HTR-8/SVneo (cell line): ENCODE data around the gene PRKRIP1.
"Not testable (repeated sequence)": the region's sequence is repeated elsewhere in the genome, so short reads cannot be mapped to it uniquely, and the experiment has no call there.

Experiments
- DNase-seq: peaks from one replicate; pipeline ENCODE4 v3.0.0; 2011; ENCODE audit warnings: low spot score, mixed read lengths; ENCODE audit not compliant: insufficient read length
- FAIRE-seq: peaks from 2 replicates; lab custom pipeline; 2011; peaks lifted over from hg19 to GRCh38; lab: Jason Lieb, UNC

PRKRIP1 gene

DNA sequence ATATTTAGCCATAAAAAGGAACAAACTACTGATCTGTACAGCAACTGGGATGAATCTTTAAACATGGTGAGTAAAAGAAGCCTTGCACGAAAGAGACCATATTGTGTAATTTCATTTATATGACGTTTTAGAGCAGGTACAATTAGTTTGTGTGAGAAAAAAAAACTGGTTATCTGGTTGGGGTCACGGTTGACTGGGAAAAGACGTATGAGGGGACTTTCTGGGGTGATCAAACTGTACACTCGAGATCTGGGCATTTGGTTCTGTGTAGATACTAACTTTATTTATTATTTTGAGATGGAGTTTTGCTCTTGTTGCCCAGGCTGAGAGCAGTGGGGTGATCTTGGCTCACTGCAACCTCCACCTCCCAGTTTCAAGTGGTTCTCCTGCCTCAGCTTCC lies 4.2 kb downstream of the PRKRIP1 start:
- no peak for DNase-seq
- FAIRE-seq, result no peak

DNA sequence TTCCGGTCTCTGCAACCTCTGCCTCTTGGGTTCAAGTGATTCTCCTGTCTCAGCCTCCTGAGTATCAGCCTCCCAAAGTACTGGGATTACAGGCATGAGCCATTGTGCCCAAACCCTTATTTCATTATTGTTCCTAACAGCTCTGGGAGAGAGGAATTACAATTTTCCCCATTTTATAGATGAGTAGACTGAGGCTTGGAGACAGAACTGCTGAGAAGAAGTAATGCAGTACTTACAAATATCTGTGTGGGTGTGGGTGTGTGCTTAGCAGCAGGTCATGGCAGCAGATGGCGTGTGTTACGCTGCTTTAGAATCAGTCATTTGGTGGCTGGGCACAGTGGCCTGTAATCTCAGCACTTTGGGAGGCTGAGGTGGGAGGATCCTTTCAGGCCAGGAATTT lies 7.4 kb downstream of the PRKRIP1 start:
- FAIRE-seq (no peak), DNase-seq (no peak)

DNA sequence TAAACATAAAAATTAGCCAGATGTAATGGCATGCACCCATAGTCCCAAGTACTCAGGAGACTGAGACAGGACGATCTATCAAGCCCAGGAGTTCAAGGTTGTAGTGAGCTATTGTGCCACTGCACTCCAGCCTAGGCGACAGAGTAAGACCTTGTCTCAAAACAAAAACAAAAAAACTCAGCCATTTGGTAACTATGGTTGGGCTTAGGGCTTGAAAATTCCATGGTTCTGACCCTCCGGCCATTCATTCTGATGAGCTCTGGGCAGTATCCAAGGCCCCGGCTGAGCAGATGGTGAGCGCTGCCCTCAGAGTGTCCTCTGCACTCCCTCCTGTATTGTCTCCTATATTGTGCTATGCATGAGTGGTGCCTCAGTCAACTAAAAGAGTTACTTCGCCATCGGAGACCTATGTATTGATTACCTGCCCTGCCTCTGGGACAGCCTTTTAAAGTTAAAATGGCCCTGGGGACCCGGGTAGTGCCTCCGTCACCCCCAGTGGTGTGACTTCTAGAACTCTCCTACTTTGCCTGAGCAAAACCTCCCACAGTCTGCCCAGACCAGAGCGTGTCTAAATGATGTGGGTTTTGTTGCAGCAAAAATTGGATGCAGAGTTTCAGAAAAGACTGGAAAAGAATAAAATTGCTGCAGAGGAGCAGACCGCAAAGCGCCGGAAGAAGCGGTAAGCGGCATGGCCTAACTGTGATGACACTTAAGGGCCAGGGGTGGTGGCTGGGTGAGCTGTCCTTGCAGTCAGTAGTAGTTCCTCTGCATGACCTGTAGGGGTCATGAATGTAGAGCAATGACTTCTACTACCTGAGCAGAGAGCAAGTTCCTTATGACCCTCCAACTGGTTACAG lies 8.1 kb downstream of the PRKRIP1 start:
- DNase-seq (peak; percentile 64), FAIRE-seq (no peak)

DNA sequence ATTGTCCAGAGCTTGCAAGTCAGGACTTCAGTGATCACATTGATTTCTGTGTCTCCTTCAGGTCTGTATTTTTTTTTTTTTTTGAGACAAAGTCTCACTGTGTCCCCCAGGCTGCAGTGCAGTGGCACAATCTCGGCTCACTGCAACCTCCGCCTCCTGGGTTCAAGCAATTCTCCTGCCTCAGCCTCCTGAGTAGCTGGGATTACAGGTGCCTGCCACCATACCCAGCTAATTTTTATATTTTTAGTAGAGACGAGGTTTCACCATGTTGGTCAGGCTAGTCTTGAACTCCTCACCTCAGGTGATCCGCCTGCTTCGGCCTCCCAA lies 8.7 kb downstream of the PRKRIP1 start:
- FAIRE-seq, DNase-seq: not testable (repeated sequence)

DNA sequence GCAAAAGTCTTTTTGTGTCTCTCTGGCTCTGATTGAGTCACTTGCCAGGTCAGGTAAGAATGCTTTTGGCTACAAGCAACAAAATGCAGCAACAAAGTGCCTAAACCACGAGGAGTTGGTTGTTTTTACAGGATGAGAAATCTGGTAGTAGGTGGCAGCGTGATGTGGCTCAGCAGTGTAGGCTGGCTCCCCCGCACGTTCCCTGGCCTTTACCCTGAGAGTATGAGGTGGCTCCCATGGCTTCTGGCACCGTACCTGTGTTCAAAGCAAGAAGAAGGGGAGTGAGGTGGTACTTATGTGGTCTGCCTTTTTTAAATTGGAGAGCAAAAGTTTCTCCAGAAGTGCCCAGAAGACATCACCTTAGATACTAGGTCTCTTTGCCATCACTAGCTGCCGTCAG lies 11.7 kb downstream of the PRKRIP1 start:
- DNase-seq (no peak), FAIRE-seq (no peak)

DNA sequence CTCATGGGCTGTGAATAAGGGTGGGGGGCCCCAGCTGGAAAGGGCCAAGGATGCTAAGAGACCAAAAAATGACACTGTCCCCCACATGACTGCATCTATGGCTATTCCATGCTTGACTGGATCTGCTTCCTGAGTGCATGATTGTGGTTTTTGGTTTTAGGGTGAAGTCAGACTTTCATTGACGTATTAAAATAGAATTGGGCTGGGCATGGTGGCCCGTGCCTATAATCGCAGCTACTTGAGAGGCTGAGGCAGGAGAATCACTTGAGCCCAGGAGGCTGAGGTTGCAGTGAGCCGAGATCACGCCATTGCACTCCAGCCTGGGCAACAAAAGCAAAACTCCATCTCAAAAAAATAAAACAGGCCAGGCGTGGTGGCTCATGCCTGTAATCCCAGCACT lies 12.4 kb downstream of the PRKRIP1 start:
- DNase-seq, FAIRE-seq: not testable (repeated sequence)

DNA sequence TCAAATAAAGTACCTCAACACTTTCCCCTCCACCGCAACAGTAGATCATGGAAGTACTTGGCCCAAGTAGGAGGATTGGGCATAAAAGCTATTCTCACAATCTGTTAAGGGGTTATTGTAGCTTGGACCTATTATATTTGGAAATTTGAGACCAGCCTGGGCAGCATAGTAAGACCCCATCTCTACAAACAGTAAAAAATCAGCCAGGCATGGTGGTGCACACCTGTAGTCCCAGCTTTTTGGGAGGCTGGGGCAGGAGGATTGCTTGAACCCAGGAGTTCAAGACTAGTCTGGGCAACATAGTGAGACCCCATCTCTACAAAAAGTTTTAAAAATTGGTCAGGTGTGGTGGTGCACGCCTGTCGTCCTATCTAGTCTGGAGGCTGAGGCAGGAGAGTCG lies 13.2 kb downstream of the PRKRIP1 start:
- DNase-seq, result no peak
- FAIRE-seq, result no peak

DNA sequence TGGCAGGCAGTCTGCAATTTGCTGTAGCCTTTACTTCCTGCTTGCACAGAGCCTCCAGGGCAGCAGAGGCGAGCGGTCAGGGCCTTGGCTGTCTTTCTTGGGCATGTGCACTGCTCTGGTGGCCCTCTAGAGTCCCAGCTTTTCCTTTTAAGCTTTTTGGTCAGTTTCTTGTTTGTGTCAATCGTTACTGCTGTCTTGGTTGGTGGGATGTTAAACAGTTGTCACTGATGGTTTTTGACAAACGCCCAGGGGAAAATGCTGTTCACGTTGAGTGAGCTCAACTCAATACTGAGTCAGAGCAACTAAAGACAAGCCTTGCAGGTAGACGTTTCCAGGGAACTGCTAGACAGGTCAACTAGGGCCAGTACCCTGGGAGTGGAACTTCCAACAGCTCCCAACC lies 14.0 kb downstream of the PRKRIP1 start:
- DNase-seq, result no peak
- FAIRE-seq, result no peak

DNA sequence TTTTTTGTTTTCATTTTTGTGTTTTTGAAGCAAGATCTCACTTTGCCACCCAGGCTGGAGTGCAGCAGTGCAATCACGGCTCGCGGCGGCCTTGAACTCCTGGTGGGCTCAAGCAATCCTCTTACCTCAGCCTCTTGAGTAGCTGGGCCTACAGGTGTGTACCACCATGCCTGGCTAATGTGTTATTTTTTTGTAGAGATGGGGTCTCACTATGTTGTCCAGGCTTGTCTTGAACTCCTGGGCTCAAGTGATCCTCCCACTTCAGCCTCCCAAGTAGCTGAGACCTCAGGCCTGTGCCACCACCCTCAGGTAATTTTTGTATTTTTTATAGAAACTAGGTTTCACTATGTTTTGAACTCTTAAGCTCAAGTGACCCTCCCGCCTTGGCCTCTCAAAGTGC lies 14.8 kb downstream of the PRKRIP1 start:
- FAIRE-seq, result no peak

DNA sequence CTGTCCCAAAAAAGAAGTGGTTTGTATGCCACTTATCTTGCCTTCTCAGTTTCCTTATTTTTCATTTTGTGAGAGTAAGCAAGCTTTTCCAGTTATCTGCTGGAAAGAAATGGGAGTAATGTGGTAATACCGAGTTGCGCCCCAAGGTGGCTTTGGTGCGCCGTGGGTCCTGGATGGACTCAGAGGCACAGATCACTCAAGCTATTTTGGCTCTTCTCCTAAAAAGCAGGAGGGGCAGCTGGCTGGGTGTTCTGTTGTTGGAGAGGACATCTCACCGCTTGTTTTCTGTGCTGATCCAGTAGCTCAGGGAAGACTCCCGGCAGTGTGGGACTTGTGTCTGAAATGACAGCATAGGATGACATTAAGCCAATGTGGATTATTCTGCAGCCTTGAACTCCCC lies 16.4 kb downstream of the PRKRIP1 start:
- DNase-seq (peak; percentile 20), FAIRE-seq (no peak)

More for the DNA sequence above, 14.8 kb downstream of the PRKRIP1 start:
- DNase-seq, result no peak

DNA sequence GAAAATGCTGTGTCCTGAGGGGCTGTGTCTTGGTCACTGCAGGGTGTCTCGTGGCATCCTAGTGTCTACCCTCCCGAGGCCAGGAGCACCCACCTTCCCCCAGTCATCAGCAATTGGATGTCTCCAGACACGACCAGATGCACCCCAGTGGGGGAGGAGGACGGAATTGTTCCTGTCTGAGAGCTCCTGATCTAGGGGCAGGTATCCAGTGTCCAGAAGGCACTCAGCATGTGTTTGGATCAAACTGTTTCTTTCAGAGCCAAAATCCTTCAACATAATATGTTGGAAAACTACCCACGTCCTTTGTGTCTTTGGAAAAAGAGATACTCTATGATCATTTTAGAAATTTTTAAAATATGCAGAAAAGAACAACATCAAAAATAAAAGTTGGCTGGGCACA lies 16.9 kb downstream of the PRKRIP1 start:
- DNase-seq (no peak), FAIRE-seq (no peak)

DNA sequence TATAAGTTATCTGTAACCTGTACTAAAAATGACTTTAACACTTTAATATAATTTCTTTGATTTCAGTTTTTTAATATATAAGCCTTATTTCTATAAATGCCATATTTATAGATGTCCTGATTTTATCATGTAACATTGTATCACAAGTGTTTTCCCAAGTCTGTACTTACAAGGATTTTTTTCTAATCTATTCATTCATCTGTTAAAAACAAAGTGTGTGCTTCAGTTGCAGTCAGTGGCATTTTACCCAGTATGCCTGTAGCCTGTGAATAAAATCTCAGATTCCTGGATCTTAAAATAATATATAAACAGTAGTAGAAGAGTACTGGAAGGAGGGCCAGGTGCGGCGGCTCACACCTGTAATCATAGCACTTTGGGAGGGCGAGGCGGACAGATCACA lies 17.4 kb downstream of the PRKRIP1 start:
- FAIRE-seq, result no peak
- no peak for DNase-seq

DNA sequence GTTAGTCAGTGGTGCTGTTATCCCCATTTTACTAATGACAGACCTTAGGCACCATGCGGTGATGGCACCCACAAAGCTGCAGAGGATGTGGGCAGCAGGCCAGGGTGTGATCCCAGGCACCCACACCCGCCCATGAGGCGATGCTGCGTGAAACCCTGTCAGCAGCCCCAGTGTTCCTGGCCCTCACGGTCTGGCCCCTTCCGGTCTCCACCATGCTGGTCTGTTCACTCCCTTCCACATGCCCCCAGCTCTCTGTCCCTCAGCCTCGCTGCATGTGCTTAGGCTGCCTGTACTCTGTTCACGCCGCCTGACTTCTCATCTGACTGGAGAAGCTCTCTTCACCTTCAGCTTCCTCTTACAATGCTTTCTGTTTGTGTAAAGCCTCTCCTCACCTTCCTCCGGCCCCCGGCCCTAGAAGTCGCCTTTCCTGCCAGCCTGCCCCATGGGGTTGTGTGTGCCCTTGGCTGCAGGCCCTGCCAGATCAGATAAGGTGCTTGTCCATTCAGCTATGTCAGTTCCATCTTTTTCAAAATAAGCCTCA lies 19.6 kb downstream of the PRKRIP1 start:
- FAIRE-seq, result no peak
- DNase-seq, result no peak

DNA sequence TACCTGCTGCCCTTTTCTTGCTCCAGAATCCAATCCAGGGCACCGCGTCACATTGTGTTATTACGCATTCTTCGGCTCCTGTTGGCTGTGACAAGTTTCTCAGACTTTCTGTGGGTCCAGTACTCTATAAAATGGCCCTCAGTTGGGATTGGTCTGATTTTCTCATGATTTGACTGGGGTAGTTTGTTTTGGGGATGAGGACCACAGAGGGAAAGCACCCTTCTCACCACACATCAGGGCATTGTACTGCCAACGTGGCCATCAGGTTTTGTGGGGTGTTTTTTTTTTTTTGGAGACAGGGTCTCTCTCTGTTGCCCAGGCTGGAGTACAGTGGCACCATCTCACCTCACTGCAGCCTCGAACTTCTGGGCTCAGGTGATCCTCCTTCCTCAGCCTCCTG lies 20.2 kb downstream of the PRKRIP1 start:
- no peak for FAIRE-seq
- DNase-seq, result no peak

DNA sequence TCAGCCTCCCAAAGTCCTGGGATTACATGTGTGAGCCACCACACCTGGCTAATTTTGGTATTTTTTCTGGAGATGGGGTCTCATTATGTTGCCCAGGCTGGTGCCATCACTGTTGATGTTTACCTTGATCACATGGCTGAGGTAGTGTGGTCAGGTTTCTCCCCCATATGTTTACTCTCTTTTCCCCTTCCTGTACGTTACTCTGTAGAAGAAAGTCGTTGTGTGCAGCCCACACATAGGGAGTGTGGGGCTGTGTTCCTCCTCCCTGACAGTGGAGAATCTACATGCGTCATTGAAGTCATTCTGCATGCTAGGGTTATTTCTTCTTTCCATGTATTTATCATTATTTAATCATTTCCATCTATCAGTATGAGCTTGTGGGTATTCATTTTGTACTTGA lies 20.9 kb downstream of the PRKRIP1 start:
- FAIRE-seq, result no peak
- no peak for DNase-seq

DNA sequence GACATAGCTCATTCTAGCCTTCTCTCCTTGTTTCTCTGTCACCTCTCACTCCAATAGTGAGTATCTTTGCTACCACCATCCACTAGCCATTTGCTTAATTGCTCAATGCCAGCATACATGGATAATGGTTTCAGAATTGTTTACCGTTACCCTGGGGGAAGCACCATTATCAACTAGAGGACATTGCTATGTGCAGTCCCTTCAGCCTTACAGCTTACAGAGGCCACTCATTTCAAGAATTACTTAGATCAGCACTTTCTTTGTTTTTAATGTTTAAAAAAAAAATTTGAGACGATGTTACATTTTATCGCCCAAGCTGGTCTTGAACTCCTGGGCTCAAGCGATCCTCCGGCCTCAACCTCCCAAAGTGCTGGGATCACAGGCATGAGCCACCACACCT lies 22.4 kb downstream of the PRKRIP1 start:
- DNase-seq (no peak), FAIRE-seq (no peak)

DNA sequence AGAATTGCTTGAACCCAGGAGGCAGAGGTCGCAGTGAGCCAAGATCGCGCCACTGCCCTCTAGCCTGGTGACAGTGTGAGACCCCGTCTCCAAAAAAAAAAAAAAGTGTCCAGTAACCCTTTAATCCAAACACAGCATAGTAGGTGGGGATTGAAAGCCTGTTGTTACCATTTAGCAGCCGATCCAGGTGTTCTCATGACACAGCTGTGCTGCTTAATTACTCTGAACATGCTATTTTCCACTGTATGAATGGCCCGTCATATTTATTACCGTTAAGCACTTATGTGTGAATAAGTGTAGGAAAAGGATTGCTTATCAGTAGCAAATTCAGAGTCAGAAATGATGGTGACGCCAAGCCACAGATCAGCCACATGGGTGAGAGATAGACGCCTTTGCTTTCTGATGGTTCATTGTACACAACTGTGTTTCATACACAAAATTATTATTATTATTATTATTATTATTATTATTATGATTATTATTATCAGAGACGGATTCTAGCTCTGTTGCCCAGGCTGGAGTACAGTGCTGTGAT lies 25.6 kb downstream of the PRKRIP1 start:
- DNase-seq (no peak), FAIRE-seq (no peak)

DNA sequence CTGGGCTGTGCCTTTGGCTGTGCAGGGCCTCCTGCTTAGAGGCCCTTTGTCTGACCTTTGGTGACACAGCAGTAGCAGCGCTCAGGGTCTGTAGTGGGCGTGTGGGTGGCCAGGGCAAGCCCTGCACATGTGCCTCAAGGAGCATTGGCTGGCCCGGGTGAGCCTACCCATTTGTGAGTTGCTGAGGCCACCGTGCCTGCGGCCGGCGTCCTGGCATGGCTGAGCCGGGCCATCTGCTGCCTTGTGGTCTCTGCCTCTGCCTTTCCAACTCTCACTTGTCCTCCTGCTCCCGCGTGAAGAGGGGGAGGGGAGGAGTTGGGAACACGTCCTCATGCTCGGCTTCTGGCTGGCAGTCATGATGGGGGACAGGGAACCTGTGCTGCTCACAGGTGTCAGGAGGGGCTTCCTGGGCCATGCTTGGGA lies 28.0 kb downstream of the PRKRIP1 start:
- FAIRE-seq, result no peak
- no peak for DNase-seq

DNA sequence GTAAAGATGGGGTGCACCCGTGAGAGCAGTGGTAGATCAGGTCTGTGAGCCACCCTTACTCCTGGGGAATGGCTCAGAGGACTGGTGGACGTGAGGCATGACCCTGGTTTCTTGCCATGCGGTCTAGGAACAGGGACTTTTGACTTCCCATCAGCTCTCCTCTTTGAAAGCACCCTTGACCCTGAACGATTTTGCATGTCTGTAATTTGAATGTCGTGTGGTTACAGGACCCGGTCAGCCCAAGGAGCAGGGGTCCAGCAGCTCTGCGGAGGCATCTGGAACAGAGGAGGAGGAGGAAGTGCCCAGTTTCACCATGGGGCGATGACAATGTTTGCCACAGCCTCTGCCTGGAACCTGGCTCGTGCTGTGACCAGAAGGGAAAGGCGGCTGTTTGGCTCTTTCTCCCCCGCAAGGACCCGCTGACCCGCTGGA lies 28.6 kb downstream of the PRKRIP1 start:
- DNase-seq (no peak), FAIRE-seq (no peak)

DNA sequence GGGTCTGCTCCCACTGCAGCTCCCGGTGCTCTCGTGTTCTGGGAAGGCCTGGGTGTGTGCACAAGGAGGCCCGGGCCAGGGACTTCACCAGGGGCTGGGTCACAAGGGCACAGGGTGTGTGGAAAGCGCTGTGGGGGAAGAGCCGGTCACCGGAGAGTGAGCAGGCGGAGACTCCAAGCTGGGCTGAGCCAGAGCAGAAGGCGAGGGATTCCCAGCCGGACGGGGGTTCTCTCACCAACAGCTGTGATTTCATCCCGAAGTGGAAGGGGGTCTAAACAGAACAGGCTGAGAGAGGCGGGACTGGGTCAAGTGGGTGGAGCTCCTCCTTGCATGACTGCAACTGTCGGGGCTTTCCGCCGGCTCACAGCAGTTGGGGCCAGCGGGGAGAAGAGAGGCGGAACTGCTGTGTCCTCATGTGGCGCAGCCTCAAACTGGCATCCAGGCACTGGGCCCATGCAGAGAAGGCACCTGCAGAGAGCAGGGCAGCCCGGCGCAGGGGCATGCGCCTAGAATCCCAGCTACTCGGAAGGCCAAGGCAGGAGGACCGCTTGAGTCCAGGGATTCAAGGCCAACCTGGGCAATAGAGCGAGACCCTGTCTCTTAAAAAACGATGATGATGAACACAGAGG lies 29.6 kb downstream of the PRKRIP1 start:
- DNase-seq (no peak), FAIRE-seq (no peak)

DNA sequence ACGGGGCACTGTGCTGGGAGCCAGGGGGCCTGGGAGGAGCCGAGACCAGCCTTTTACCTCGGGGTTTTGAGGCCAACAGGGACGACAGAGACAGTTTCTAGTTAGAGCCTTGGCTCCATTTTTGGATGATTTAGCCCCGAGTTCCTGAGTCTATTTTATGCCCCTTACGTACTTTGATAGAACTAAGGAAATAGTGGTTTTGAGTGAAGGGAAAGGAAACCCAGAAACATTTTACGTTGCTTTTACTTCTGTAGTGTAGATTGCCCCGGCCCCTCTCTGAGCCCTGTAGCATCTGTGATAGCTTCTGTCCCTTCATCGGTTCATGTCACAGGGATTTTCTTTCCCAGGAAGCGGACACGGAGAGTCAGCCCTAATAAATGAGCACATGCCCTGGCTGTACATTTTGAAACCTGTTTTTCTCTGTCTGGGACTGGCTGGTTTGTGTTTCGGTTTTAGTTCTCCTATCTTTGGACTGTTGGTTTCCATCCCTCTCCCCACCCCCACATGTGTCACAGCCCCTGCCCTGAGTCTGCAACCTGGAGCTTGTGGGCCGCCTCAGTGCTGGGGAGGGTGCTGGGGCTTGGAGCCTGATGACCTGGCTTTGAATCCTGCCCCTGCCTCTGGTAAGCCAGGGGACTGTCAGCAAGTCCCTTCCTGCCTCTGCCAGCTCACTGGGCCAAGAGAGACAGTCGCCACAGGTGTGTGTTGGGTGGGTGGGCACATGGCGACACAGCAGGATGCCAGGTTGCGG lies 30.3 kb downstream of the PRKRIP1 start:
- FAIRE-seq (no peak), DNase-seq (no peak)
